Breast epithelium (tissue), 4 donors: ENCODE data around the gene KCNJ6. TPM values are rescaled to one million over a fixed set of nuclear protein-coding genes. Genes with fewer than 3 reads are reported as not detected.

Experiments used
- DNase-seq, 2 donors: peaks; one replicate each; pipeline ENCODE4 v3.0.0-alpha.2; 2019; ENCODE audit warnings: low spot score in 2 of 2
- H3K27ac ChIP-seq, 2 donors: fragments of 200-600 bp; sonication (generic) in 1 of 2; one replicate each; pipeline ENCODE4 v1.5.1; 2016 to 2019; ENCODE audit warnings: mild to moderate bottlenecking in 1 of 2
- H3K27me3 ChIP-seq, 2 donors: fragments of 200-600 bp; sonication (generic) in 1 of 2; one replicate each; pipeline versions ENCODE4 v1.5.1 to v1.6.0; 2017 to 2019; ENCODE audit warnings: control low read depth in 1 of 2, mild to moderate bottlenecking in 1 of 2
- H3K36me3 ChIP-seq: fragments of 200-600 bp; one replicate; pipeline ENCODE4 v1.5.1; 2019
- H3K4me1 ChIP-seq, 2 donors: fragments of 200-600 bp; sonication (generic); one replicate each; pipeline ENCODE4 v1.5.1; 2016 to 2019; ENCODE audit warnings: control low read depth in 1 of 2
- H3K4me3 ChIP-seq, 3 donors: fragments of 200-600 bp; sonication (generic); 1 replicate in 2 of 3; 2 replicates in 1 of 3; pipeline ENCODE4 v1.5.1; 2016 to 2019; ENCODE audit warnings: mild to moderate bottlenecking in 3 of 3, moderate library complexity in 2 of 3
- H3K9me3 ChIP-seq, 2 donors: fragments of 200-600 bp; sonication (generic) in 1 of 2; one replicate each; pipeline ENCODE4 v1.5.1; 2016 to 2019; ENCODE audit warnings: control low read depth in 1 of 2
- POLR2A ChIP-seq: fragments of 450-650 bp; IDR thresholded peaks from one replicate; pipeline ENCODE4 v1.6.1; 2016; ENCODE audit warnings: antibody characterized with exemption, mild to moderate bottlenecking, moderate library complexity
- POLR2AphosphoS5 ChIP-seq, 3 donors: sonication (generic); formaldehyde crosslinking; IDR thresholded peaks; one replicate each; pipeline ENCODE4 v1.6.1; 2017; ENCODE audit warnings: antibody characterized with exemption in 3 of 3
- intact Hi-C: fragments of 100-400 bp; cut with DNase I; formaldehyde crosslinking; loops from one replicate; pipeline ENCODE4 v1.15.1; 2023; ENCODE audit warnings: low total_unique reads
- total RNA-seq, 3 donors: library from RNA; depleted of rRNA; stranded (reverse); fragments of >200 nt; gene quantifications; one replicate each; pipeline ENCODE4 v1.1.0, GENCODE V29; 2016
- TF ChIP-seq, protein P1 (sequence below), 3 donors: fragments of 450-650 bp; IDR thresholded peaks; one replicate each; pipeline ENCODE4 v1.5.1; 2016 to 2017; ENCODE audit warnings: antibody characterized with exemption in 3 of 3, mild to moderate bottlenecking in 3 of 3, moderate library complexity in 3 of 3

KCNJ6 gene
- total RNA-seq, 3 donors from 2014 or later, result not detected

DNA sequence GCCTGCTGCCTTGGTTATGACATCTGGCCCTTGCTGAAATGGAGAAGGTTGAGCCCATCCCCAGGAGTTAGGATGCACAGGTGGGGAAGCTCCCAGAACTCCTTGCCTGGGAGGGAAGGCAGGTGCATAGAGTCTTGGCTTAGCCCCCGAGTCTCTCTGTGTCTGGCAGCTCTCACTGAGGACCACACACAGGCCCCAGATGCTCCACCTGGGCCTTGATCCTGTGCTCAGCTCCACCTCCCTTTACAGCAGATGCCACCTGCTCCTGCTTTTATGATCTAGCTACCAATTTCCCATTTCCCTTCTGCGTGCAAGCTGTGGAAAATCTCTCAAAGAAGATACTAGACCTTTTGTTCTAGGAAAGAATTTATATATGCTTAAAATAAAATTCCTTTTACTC, 28.8 kb upstream of the KCNJ6 start:
- H3K4me3 ChIP-seq, result no peak overlapping the region
- no peaks in the 10 kb centered on the region for H3K27me3 ChIP-seq
- intact Hi-C loops, result no loop called here
- H3K27ac ChIP-seq, result no peak overlapping the region
- no peaks in the 10 kb centered on the region for H3K9me3 ChIP-seq
- TF ChIP-seq POLR2A (no peak), POLR2AphosphoS5 (IDR thresholded peaks at IDR 0.05) (no peak)
- TF ChIP-seq, protein P1, sequence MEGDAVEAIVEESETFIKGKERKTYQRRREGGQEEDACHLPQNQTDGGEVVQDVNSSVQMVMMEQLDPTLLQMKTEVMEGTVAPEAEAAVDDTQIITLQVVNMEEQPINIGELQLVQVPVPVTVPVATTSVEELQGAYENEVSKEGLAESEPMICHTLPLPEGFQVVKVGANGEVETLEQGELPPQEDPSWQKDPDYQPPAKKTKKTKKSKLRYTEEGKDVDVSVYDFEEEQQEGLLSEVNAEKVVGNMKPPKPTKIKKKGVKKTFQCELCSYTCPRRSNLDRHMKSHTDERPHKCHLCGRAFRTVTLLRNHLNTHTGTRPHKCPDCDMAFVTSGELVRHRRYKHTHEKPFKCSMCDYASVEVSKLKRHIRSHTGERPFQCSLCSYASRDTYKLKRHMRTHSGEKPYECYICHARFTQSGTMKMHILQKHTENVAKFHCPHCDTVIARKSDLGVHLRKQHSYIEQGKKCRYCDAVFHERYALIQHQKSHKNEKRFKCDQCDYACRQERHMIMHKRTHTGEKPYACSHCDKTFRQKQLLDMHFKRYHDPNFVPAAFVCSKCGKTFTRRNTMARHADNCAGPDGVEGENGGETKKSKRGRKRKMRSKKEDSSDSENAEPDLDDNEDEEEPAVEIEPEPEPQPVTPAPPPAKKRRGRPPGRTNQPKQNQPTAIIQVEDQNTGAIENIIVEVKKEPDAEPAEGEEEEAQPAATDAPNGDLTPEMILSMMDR (IDR thresholded peaks at IDR 0.05), result no peak
- no peaks in the 10 kb centered on the region for H3K4me1 ChIP-seq
- no peak for DNase-seq
- H3K36me3 ChIP-seq, result no peaks in the 10 kb centered on the region

DNA sequence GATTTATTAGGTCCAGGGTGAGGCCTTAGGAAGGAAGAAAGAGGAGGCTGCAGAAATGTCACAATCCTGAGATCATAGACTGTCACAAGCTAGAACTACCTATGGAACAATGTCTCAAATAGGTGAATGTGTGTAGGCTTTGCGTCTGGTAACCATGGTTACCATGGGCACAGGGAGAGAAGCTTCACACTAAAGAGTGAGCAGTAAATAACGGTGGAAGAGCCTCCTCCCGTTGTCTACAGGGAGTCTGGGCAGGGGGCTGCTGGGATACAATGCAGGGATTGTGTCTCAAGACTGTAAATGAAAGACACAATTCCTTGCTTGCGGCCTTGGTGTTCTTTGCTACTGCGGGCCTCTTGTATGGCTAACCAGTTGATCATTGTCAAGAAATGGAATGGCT, 28.2 kb upstream of the KCNJ6 start:
- intact Hi-C loops, result no loop called here
- no peak for DNase-seq
- Histone ChIP-seq H3K4me1 (no peaks in the 10 kb centered on the region), H3K27ac (no peak overlapping the region), H3K36me3 (no peaks in the 10 kb centered on the region), H3K27me3 (no peaks in the 10 kb centered on the region), H3K4me3 (no peak overlapping the region), H3K9me3 (no peaks in the 10 kb centered on the region)
- no peak for TF ChIP-seq POLR2AphosphoS5 (IDR thresholded peaks at IDR 0.05)

DNA sequence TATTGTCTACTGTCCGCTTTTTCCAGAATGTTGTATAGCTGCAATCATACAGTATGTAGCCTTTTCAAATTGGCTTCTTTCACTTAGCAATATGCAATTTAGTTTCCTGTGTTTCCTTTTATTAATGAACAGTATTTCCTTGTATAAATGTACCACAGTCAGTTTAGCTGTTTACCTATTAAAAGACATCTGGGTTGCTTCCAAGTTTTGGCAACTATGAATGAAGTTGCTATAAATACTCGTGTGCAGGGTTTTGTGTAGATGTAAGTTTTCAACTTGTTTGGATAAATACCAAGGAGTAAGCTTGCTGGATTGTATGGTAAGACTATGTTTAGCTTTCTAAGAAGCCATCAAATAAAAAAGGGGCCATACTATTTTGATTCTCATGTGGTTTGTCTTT, 24.4 kb upstream of the KCNJ6 start:
- Histone ChIP-seq H3K27ac (no peak overlapping the region), H3K9me3 (peaks cover 0 to 4% of the 10 kb centered on the region in 2 donors), H3K4me3 (no peak overlapping the region), H3K27me3 (no peaks in the 10 kb centered on the region), H3K36me3 (no peaks in the 10 kb centered on the region), H3K4me1 (no peaks in the 10 kb centered on the region)
- intact Hi-C loops, result no loop called here
- no peak for DNase-seq
- no peak for TF ChIP-seq POLR2AphosphoS5 (IDR thresholded peaks at IDR 0.05)
- TF ChIP-seq, protein P1 (IDR thresholded peaks at IDR 0.05), result no peak
- TF ChIP-seq POLR2A, result no peak

DNA sequence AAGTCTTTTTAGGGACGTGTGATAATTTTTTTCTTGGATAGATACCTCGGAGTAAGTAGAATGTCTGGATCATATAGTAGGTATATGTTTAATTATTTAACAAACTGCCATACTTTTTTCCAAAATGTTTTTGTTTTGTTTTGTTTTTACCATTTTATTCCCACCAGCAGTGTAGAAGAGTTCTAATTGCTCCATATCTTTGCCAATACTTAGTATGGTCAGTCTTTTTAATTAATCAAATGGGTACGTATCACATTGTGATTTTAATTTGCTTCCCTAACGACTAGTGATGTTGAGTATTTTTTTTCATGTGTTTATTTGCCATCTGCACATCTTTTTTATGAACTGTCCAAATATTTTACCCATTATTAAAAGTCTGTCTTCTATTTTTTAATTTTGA, 23.6 kb upstream of the KCNJ6 start:
- Histone ChIP-seq H3K27me3 (no peaks in the 10 kb centered on the region), H3K9me3 (peaks cover 0 to 4% of the 10 kb centered on the region in 2 donors), H3K4me1 (no peaks in the 10 kb centered on the region), H3K4me3 (no peak overlapping the region), H3K36me3 (no peaks in the 10 kb centered on the region), H3K27ac (no peak overlapping the region)
- TF ChIP-seq, protein P1 (IDR thresholded peaks at IDR 0.05), result no peak
- no peak for TF ChIP-seq POLR2A
- TF ChIP-seq POLR2AphosphoS5 (IDR thresholded peaks at IDR 0.05), result no peak
- no peak for DNase-seq
- intact Hi-C loops, result no loop called here

DNA sequence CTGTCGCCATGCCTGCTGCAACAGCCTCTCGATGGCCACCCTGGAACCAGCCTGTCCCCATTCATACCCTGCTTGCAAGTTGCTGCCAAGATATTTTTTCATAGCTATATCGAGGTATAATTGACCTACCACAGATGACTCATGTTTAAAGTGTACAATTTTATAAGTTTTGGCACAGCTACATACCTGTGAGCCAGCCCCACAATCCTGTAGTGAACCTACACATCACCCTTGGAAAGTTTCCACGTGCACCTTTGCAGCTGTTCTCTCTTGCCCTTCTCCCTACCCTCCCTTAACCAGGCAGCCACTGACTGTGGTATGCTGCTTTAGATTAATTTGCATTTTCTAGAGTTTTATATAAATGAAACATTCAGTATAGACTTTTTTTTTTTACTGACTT, 23.0 kb upstream of the KCNJ6 start:
- Histone ChIP-seq H3K36me3 (no peaks in the 10 kb centered on the region), H3K27ac (no peak overlapping the region), H3K27me3 (no peaks in the 10 kb centered on the region), H3K9me3 (peaks cover 0 to 6% of the 10 kb centered on the region in 2 donors), H3K4me1 (no peaks in the 10 kb centered on the region), H3K4me3 (no peak overlapping the region)
- no peak for TF ChIP-seq POLR2AphosphoS5 (IDR thresholded peaks at IDR 0.05)
- TF ChIP-seq, protein P1 (IDR thresholded peaks at IDR 0.05), result no peak
- TF ChIP-seq POLR2A, result no peak
- no peak for DNase-seq
- intact Hi-C loops, result no loop called here

DNA sequence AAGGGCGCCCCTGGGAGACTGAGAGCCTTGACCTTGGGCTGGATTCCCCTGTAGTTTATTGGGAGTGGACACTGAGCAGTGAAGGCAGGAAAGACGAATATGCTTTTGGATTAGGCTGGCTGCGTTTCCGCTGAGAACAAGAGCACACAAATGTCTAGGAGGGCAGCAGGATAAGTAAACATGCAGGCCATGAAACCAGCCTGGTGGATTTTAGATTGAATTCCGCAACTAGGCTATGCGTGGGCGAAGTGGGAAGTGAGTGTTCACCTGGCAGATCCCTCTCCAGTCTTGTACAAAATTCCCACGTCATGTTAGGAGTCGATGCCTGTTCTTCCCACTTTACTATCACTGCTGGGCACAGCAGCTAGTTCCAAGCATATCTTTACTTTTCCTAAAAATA, 21.4 kb upstream of the KCNJ6 start:
- intact Hi-C loops, result no loop called here
- Histone ChIP-seq H3K4me3 (no peak overlapping the region), H3K27ac (no peak overlapping the region), H3K27me3 (no peaks in the 10 kb centered on the region), H3K36me3 (no peaks in the 10 kb centered on the region), H3K4me1 (no peaks in the 10 kb centered on the region), H3K9me3 (peaks cover 0 to 22% of the 10 kb centered on the region in 2 donors)
- DNase-seq, result no peak
- TF ChIP-seq, protein P1 (IDR thresholded peaks at IDR 0.05), result no peak
- TF ChIP-seq POLR2AphosphoS5 (IDR thresholded peaks at IDR 0.05), result no peak
